ENCODE data around the gene HLA-DPB1. TPM values are rescaled to one million over a fixed set of nuclear protein-coding genes. Genes with fewer than 3 reads are reported as not detected.

The HLA-DPB1 gene
- polyA plus RNA-seq, 1 donor from 2014 or later = 2.3 TPM

- H4K20me1 ChIP-seq (ENCODE audit: insufficient read depth) = no peaks in the 10 kb centered on the region
- no peak overlapping the region for H3K9ac ChIP-seq (ENCODE audit: low read length)
- H3K27ac ChIP-seq (ENCODE audit: low read length) = no peak overlapping the region
- H3K9me2 ChIP-seq (ENCODE audit: insufficient read depth, low read length) = no peaks in the 10 kb centered on the region
- H3K4me3 ChIP-seq (ENCODE audit: low read length) = no peak overlapping the region
- H3K79me2 ChIP-seq (replicated peaks; ENCODE audit: insufficient read depth, low read length) = no peaks in the 10 kb centered on the region
- TF ChIP-seq EP300 (conservative IDR thresholded peaks at IDR 0.05; ENCODE audit: poor library complexity, severe bottlenecking) (no peak), SMC3 (conservative IDR thresholded peaks at IDR 0.05; ENCODE audit: poor library complexity) (no peak), TAF1 (IDR thresholded peaks at IDR 0.05; ENCODE audit: low read depth) (no peak), RAD21 (conservative IDR thresholded peaks at IDR 0.05) (no peak), POLR2AphosphoS5 (IDR thresholded peaks at IDR 0.05) (no peak), MXI1 (conservative IDR thresholded peaks at IDR 0.05; ENCODE audit: poor library complexity, severe bottlenecking) (no peak), CTCF (IDR thresholded peaks at IDR 0.05; ENCODE audit: poor library complexity, severe bottlenecking) (no peak), REST (IDR thresholded peaks at IDR 0.05; ENCODE audit: borderline replicate concordance) (no peak), EZH2 (IDR thresholded peaks at IDR 0.05; ENCODE audit: borderline replicate concordance, insufficient read depth, low read length, poor library complexity, severe bottlenecking) (no peak)
- no peak overlapping the region for H3K4me2 ChIP-seq (ENCODE audit: low read length)
- no peak overlapping the region for H2AFZ ChIP-seq (ENCODE audit: low read depth, low read length)
- H3K27me3 ChIP-seq (ENCODE audit: insufficient read depth, low read depth, low read length) = no peaks in the 10 kb centered on the region
- H3K9me3 ChIP-seq (ENCODE audit: low read length) = no peaks in the 10 kb centered on the region
- H3K36me3 ChIP-seq (ENCODE audit: insufficient read depth, low read length) = no peaks in the 10 kb centered on the region
- H3F3A ChIP-seq (ENCODE audit: insufficient read depth, low read length, poor library complexity, severe bottlenecking) = no peaks in the 10 kb centered on the region
These were observed 4.2 kb upstream of the HLA-DPB1 start for GRCh38 chr6:33071569-33071968.

- no peaks in the 10 kb centered on the region for H3F3A ChIP-seq (ENCODE audit: insufficient read depth, low read length, poor library complexity, severe bottlenecking)
- H3K4me3 ChIP-seq (ENCODE audit: low read length) = no peak overlapping the region
- no peaks in the 10 kb centered on the region for H3K9me2 ChIP-seq (ENCODE audit: insufficient read depth, low read length)
- TF ChIP-seq SMC3 (conservative IDR thresholded peaks at IDR 0.05; ENCODE audit: poor library complexity) (no peak), REST (IDR thresholded peaks at IDR 0.05; ENCODE audit: borderline replicate concordance) (no peak), RAD21 (conservative IDR thresholded peaks at IDR 0.05) (no peak), TAF1 (IDR thresholded peaks at IDR 0.05; ENCODE audit: low read depth) (no peak), MXI1 (conservative IDR thresholded peaks at IDR 0.05; ENCODE audit: poor library complexity, severe bottlenecking) (no peak), EZH2 (IDR thresholded peaks at IDR 0.05; ENCODE audit: borderline replicate concordance, insufficient read depth, low read length, poor library complexity, severe bottlenecking) (no peak), EP300 (conservative IDR thresholded peaks at IDR 0.05; ENCODE audit: poor library complexity, severe bottlenecking) (no peak), POLR2AphosphoS5 (IDR thresholded peaks at IDR 0.05) (no peak), CTCF (IDR thresholded peaks at IDR 0.05; ENCODE audit: poor library complexity, severe bottlenecking) (no peak)
- H3K79me2 ChIP-seq (replicated peaks; ENCODE audit: insufficient read depth, low read length) = no peaks in the 10 kb centered on the region
- H2AFZ ChIP-seq (ENCODE audit: low read depth, low read length) = no peak overlapping the region
- H3K27ac ChIP-seq (ENCODE audit: low read length) = no peak overlapping the region
- no peak overlapping the region for H3K4me2 ChIP-seq (ENCODE audit: low read length)
- H3K36me3 ChIP-seq (ENCODE audit: insufficient read depth, low read length) = no peaks in the 10 kb centered on the region
- no peaks in the 10 kb centered on the region for H4K20me1 ChIP-seq (ENCODE audit: insufficient read depth)
- H3K9ac ChIP-seq (ENCODE audit: low read length) = no peak overlapping the region
- H3K9me3 ChIP-seq (ENCODE audit: low read length) = no peaks in the 10 kb centered on the region
- H3K27me3 ChIP-seq (ENCODE audit: insufficient read depth, low read depth, low read length) = no peaks in the 10 kb centered on the region
These were observed 3.2 kb upstream of the HLA-DPB1 start for GRCh38 chr6:33072508-33073100.

All from neural cell (in vitro differentiated cells).